GM19328 (cell line): ENCODE measurements around the gene B3GNT7.
"Not testable (repeated sequence)": the region's sequence is repeated elsewhere in the genome, so short reads cannot be mapped to it uniquely, and the experiment has no call there.

ENCODE experiments used
- ATAC-seq: cut with Tn5 transposase; IDR thresholded peaks from one replicate; pipeline ENCODE4 v1.9.1; 2021; ENCODE audit warnings: mild to moderate bottlenecking, moderate library complexity; ENCODE audit not compliant: unreplicated experiment

B3GNT7 gene

GRCh38 chr2:231399853-231400680 is 4.6 kb downstream of the B3GNT7 start:
- no peak for ATAC-seq

- not testable (repeated sequence) for ATAC-seq
Observed at GRCh38 chr2:231400681-231401080, 5.2 kb downstream of the B3GNT7 start.

GRCh38 chr2:231401101-231401500 is 5.6 kb downstream of the B3GNT7 start:
- not testable (repeated sequence) for ATAC-seq

- not testable (repeated sequence) for ATAC-seq
Observed at GRCh38 chr2:231403421-231404182, 8.1 kb downstream of the B3GNT7 start.

- ATAC-seq = not testable (repeated sequence)
Observed at GRCh38 chr2:231404183-231404578, 8.7 kb downstream of the B3GNT7 start.

- ATAC-seq = not testable (repeated sequence)
Observed at GRCh38 chr2:231405601-231406367, 10.3 kb downstream of the B3GNT7 start.

- ATAC-seq = not testable (repeated sequence)
Observed at GRCh38 chr2:231407686-231408085, 12.2 kb downstream of the B3GNT7 start.

GRCh38 chr2:231408304-231408703 is 12.8 kb downstream of the B3GNT7 start:
- ATAC-seq = not testable (repeated sequence)

- ATAC-seq = no peak
Observed at GRCh38 chr2:231409776-231410175, 14.3 kb downstream of the B3GNT7 start.

- no peak for ATAC-seq
Observed at GRCh38 chr2:231410293-231411004, 14.9 kb downstream of the B3GNT7 start.

GRCh38 chr2:231411237-231411636 is 15.7 kb downstream of the B3GNT7 start:
- ATAC-seq = no peak

GRCh38 chr2:231411831-231412617 is 16.5 kb downstream of the B3GNT7 start:
- ATAC-seq = peak; percentile 97

- ATAC-seq = no peak
Observed at GRCh38 chr2:231412618-231412963, 17.1 kb downstream of the B3GNT7 start.

- ATAC-seq = no peak
Observed at GRCh38 chr2:231413456-231413855, 17.9 kb downstream of the B3GNT7 start.

- ATAC-seq = no peak
Observed at GRCh38 chr2:231413921-231414476, 18.5 kb downstream of the B3GNT7 start.

- ATAC-seq = no peak
Observed at GRCh38 chr2:231415029-231415428, 19.5 kb downstream of the B3GNT7 start.

- ATAC-seq = no peak
Observed at GRCh38 chr2:231418820-231419640, 23.5 kb downstream of the B3GNT7 start.

GRCh38 chr2:231421051-231421580 is 25.6 kb downstream of the B3GNT7 start:
- no peak for ATAC-seq
